Fibroblast of lung (primary cell): ENCODE results near the gene DAAM1. TPM values are rescaled to one million over a fixed set of nuclear protein-coding genes. Genes with fewer than 3 reads are reported as not detected.

ENCODE experiments used
- DNase-seq, 2 donors: peaks; one replicate each; pipeline versions ENCODE4 v3.0.0 to v3.0.0-alpha.2; 2010; ENCODE audit warnings: low read depth in 2 of 2
- H2AFZ ChIP-seq: 2 replicates; pipeline ENCODE4 v1.5.1; 2012; ENCODE audit warnings: low read length, control low read depth, inconsistent platforms
- H3K27ac ChIP-seq: 2 replicates; pipeline ENCODE4 v1.5.1; 2011; ENCODE audit warnings: low read length, control low read depth; ENCODE audit not compliant: insufficient read depth
- H3K27me3 ChIP-seq: 2 replicates; pipeline ENCODE4 v1.5.1; 2011; ENCODE audit warnings: mild to moderate bottlenecking, low read length; ENCODE audit not compliant: control insufficient read depth, insufficient read depth
- H3K36me3 ChIP-seq: 2 replicates; pipeline ENCODE4 v1.5.1; 2011; ENCODE audit warnings: low read length; ENCODE audit not compliant: control insufficient read depth, insufficient read depth
- H3K4me1 ChIP-seq: 2 replicates; pipeline ENCODE4 v1.5.1; 2011; ENCODE audit warnings: low read length; ENCODE audit not compliant: control insufficient read depth, insufficient read depth; ENCODE audit errors: extremely low read depth
- H3K4me2 ChIP-seq: 2 replicates; pipeline ENCODE4 v1.5.1; 2011; ENCODE audit warnings: low read length, control low read depth; ENCODE audit not compliant: insufficient read depth; ENCODE audit errors: extremely low read depth
- H3K4me3 ChIP-seq, 4 experiments: fragments of 200-600 bp in 1 of 4; sonication (generic) in 1 of 4; replicated peaks in 1 of 4; 2 replicates each; pipeline ENCODE4 v1.5.1; 2011 to 2016; ENCODE audit warnings: low read length in 4 of 4, low read depth in 3 of 4, mild to moderate bottlenecking in 3 of 4, control low read depth in 2 of 4, inconsistent platforms in 1 of 4, mixed read lengths in 1 of 4; ENCODE audit not compliant: insufficient read depth in 1 of 4; ENCODE audit errors: control extremely low read depth in 1 of 4
- H3K79me2 ChIP-seq: 2 replicates; pipeline ENCODE4 v1.5.1; 2012; ENCODE audit warnings: mild to moderate bottlenecking, low read length, inconsistent platforms; ENCODE audit not compliant: control insufficient read depth, insufficient read depth
- H3K9ac ChIP-seq: 2 replicates; pipeline ENCODE4 v1.5.1; 2011; ENCODE audit warnings: mild to moderate bottlenecking, low read length, control low read depth; ENCODE audit not compliant: insufficient read depth
- H3K9me3 ChIP-seq: 2 replicates; pipeline ENCODE4 v1.5.1; 2012; ENCODE audit warnings: low read depth, low read length; ENCODE audit not compliant: control insufficient read depth, insufficient read depth
- H4K20me1 ChIP-seq: 2 replicates; pipeline ENCODE4 v1.5.1; 2011; ENCODE audit warnings: low read length; ENCODE audit not compliant: control insufficient read depth, insufficient read depth; ENCODE audit errors: extremely low read depth
- CTCF ChIP-seq, 2 donors: IDR thresholded peaks in 1 of 2; conservative IDR thresholded peaks in 1 of 2; 1 replicate in 1 of 2; 2 replicates in 1 of 2; pipeline ENCODE4 v1.5.1; 2011 to 2012; ENCODE audit warnings: low read length in 2 of 2, control low read depth in 1 of 2, inconsistent platforms in 1 of 2, low read depth in 1 of 2, mild to moderate bottlenecking in 1 of 2
- EZH2 ChIP-seq: IDR thresholded peaks from 2 replicates; pipeline ENCODE4 v1.5.1; 2012; ENCODE audit warnings: low read length, control low read depth, mild to moderate bottlenecking; ENCODE audit errors: missing control alignments
- polyA plus RNA-seq, 2 donors: library from polyadenylated mRNA; depleted of rRNA in 1 of 2; stranded (reverse) in 1 of 2; unstranded in 1 of 2; fragments of >200 nt; gene quantifications; 2 replicates each; pipeline ENCODE4 v1.2.1, GENCODE V29; 2011 to 2012; ENCODE audit warnings: missing spikeins in 1 of 2
- total RNA-seq: library from RNA; depleted of rRNA; stranded (reverse); fragments of >200 nt; gene quantifications from 2 replicates; pipeline ENCODE4 v1.2.1, GENCODE V29; 2014

The DAAM1 gene
- total and polyA plus RNA-seq, 2 donors (not counting 1 experiment from before 2014, with no cell fraction given), result 15.5 to 36.3 TPM

- H3K4me2 ChIP-seq, result no peak overlapping the region
- no peaks in the 10 kb centered on the region for H3K4me1 ChIP-seq
- no peaks in the 10 kb centered on the region for H3K79me2 ChIP-seq
- H3K36me3 ChIP-seq, result no peaks in the 10 kb centered on the region
- no peak for TF ChIP-seq CTCF (conservative IDR thresholded peaks at IDR 0.05 in 1 of 2, IDR thresholded peaks at IDR 0.05 in 1 of 2; ENCODE audit: low read depth in 1 of 2, low read length in 2 of 2)
- TF ChIP-seq EZH2, result no peak
- no peak overlapping the region for H2AFZ ChIP-seq
- H4K20me1 ChIP-seq, result no peaks in the 10 kb centered on the region
- no peaks in the 10 kb centered on the region for H3K9me3 ChIP-seq
- DNase-seq, result no peak
- no peaks in the 10 kb centered on the region for H3K27me3 ChIP-seq
- H3K4me3 ChIP-seq, result no peak overlapping the region
- H3K9ac ChIP-seq, result no peak overlapping the region
- no peak overlapping the region for H3K27ac ChIP-seq
Observed at GRCh38 chr14:59314953-59315599, 126.6 kb downstream of the DAAM1 start.

GRCh38 chr14:59316151-59316830 is 127.8 kb downstream of the DAAM1 start:
- H3K79me2 ChIP-seq, result no peaks in the 10 kb centered on the region
- H3K4me3 ChIP-seq, result no peak overlapping the region
- no peak overlapping the region for H3K4me2 ChIP-seq
- no peaks in the 10 kb centered on the region for H3K9me3 ChIP-seq
- no peaks in the 10 kb centered on the region for H3K36me3 ChIP-seq
- no peak overlapping the region for H3K9ac ChIP-seq
- H2AFZ ChIP-seq, result no peak overlapping the region
- no peak overlapping the region for H3K27ac ChIP-seq
- no peaks in the 10 kb centered on the region for H4K20me1 ChIP-seq
- TF ChIP-seq EZH2 (no peak), CTCF (conservative IDR thresholded peaks at IDR 0.05 in 1 of 2, IDR thresholded peaks at IDR 0.05 in 1 of 2; ENCODE audit: low read depth in 1 of 2, low read length in 2 of 2) (no peak)
- no peaks in the 10 kb centered on the region for H3K27me3 ChIP-seq
- peaks cover 4% of the 10 kb centered on the region for H3K4me1 ChIP-seq
- DNase-seq, result no peak

- no peak overlapping the region for H3K27ac ChIP-seq
- no peaks in the 10 kb centered on the region for H3K36me3 ChIP-seq
- no peaks in the 10 kb centered on the region for H3K27me3 ChIP-seq
- H2AFZ ChIP-seq, result no peak overlapping the region
- H3K9ac ChIP-seq, result no peak overlapping the region
- H3K79me2 ChIP-seq, result no peaks in the 10 kb centered on the region
- no peak for DNase-seq
- no peaks in the 10 kb centered on the region for H4K20me1 ChIP-seq
- H3K4me1 ChIP-seq, result peaks cover 4% of the 10 kb centered on the region
- no peak for TF ChIP-seq CTCF (conservative IDR thresholded peaks at IDR 0.05 in 1 of 2, IDR thresholded peaks at IDR 0.05 in 1 of 2; ENCODE audit: low read depth in 1 of 2, low read length in 2 of 2)
- no peak for TF ChIP-seq EZH2
- H3K4me3 ChIP-seq, result no peak overlapping the region
- no peak overlapping the region for H3K4me2 ChIP-seq
- no peaks in the 10 kb centered on the region for H3K9me3 ChIP-seq
Observed at GRCh38 chr14:59317346-59317745, 128.9 kb downstream of the DAAM1 start.
